CD14-positive monocyte (primary cell): ENCODE data around the gene EIPR1. TPM values are rescaled to one million over a fixed set of nuclear protein-coding genes. Genes with fewer than 3 reads are reported as not detected.

Experiments used
- DNase-seq, 3 donors: peaks; one replicate each; pipeline ENCODE4 v3.0.0-alpha.2; 2011 to 2022
- H2AFZ ChIP-seq: 2 replicates; pipeline ENCODE4 v1.6.0; 2012; ENCODE audit warnings: mild to moderate bottlenecking, low read depth, low read length, inconsistent platforms; ENCODE audit not compliant: insufficient read depth, poor library complexity, severe bottlenecking
- H3K27ac ChIP-seq, 2 donors: 1 replicate in 1 of 2; 2 replicates in 1 of 2; pipeline ENCODE4 v1.5.1; 2012 to 2013; ENCODE audit warnings: low read length in 2 of 2, control low read depth in 1 of 2, inconsistent platforms in 1 of 2, low read depth in 1 of 2, mild to moderate bottlenecking in 1 of 2
- H3K27me3 ChIP-seq, 2 donors: one replicate each; pipeline versions ENCODE4 v1.6.0 to v1.6.1; 2011 to 2013; ENCODE audit warnings: low read length in 2 of 2; ENCODE audit not compliant: control insufficient read depth in 2 of 2, insufficient read depth in 2 of 2
- H3K36me3 ChIP-seq, 2 donors: replicated peaks in 1 of 2; 1 replicate in 1 of 2; 2 replicates in 1 of 2; pipeline versions ENCODE4 v1.5.1 to v1.6.1; 2012 to 2013; ENCODE audit warnings: low read length in 2 of 2, control low read depth in 1 of 2, inconsistent platforms in 1 of 2, mild to moderate bottlenecking in 1 of 2; ENCODE audit not compliant: insufficient read depth in 2 of 2, control insufficient read depth in 1 of 2
- H3K4me1 ChIP-seq, 2 donors: 1 replicate in 1 of 2; 2 replicates in 1 of 2; pipeline versions ENCODE4 v1.5.1 to v1.6.1; 2012 to 2013; ENCODE audit warnings: low read length in 2 of 2, control low read depth in 1 of 2, inconsistent platforms in 1 of 2, mild to moderate bottlenecking in 1 of 2, moderate library complexity in 1 of 2; ENCODE audit not compliant: insufficient read depth in 2 of 2, control insufficient read depth in 1 of 2
- H3K4me2 ChIP-seq: replicated peaks from 2 replicates; pipeline ENCODE3; 2012; ENCODE audit warnings: low read length, moderate library complexity, mild to moderate bottlenecking; ENCODE audit not compliant: poor library complexity, severe bottlenecking; ENCODE audit errors: extremely low read depth
- H3K4me3 ChIP-seq, 3 experiments: fragments of 200-600 bp in 1 of 3; sonication (generic) in 1 of 3; replicated peaks in 1 of 3; 1 replicate in 2 of 3; 2 replicates in 1 of 3; pipeline ENCODE4 v1.5.1; 2011 to 2013; ENCODE audit warnings: low read length in 3 of 3, mild to moderate bottlenecking in 3 of 3, control low read depth in 2 of 3, low read depth in 2 of 3, inconsistent platforms in 1 of 3, moderate library complexity in 1 of 3
- H3K79me2 ChIP-seq: 2 replicates; pipeline ENCODE4 v1.6.0; 2012; ENCODE audit warnings: mild to moderate bottlenecking, control low read depth, inconsistent platforms, low read length, moderate library complexity; ENCODE audit not compliant: insufficient read depth
- H3K9ac ChIP-seq: 2 replicates; pipeline ENCODE4 v1.6.0; 2017; ENCODE audit warnings: low read length, mild to moderate bottlenecking; ENCODE audit not compliant: insufficient read depth, poor library complexity, severe bottlenecking
- H3K9me3 ChIP-seq, 2 donors: replicated peaks in 1 of 2; 1 replicate in 1 of 2; 2 replicates in 1 of 2; pipeline versions ENCODE4 v1.5.1 to v1.6.1; 2012 to 2013; ENCODE audit warnings: low read length in 2 of 2, control low read depth in 1 of 2; ENCODE audit not compliant: control insufficient read depth in 1 of 2, insufficient read depth in 1 of 2
- H4K20me1 ChIP-seq: 2 replicates; pipeline ENCODE4 v1.6.0; 2012; ENCODE audit warnings: mild to moderate bottlenecking, low read length, control low read depth, moderate library complexity; ENCODE audit not compliant: insufficient read depth
- H3K27ac Mint-ChIP-seq, 7 donors: one replicate each; pipeline ENCODE4 v1.8.0; 2020; ENCODE audit warnings: mild to moderate bottlenecking in 7 of 7, mixed read lengths in 7 of 7, moderate library complexity in 6 of 7, inconsistent platforms in 2 of 7
- H3K27me3 Mint-ChIP-seq, 3 donors: one replicate each; pipeline ENCODE4 v1.8.0; 2021 to 2022; ENCODE audit warnings: low read depth in 3 of 3, mild to moderate bottlenecking in 3 of 3, mixed read lengths in 3 of 3, moderate library complexity in 3 of 3, inconsistent platforms in 1 of 3
- H3K36me3 Mint-ChIP-seq, 2 donors: one replicate each; pipeline ENCODE4 v1.8.0; 2020; ENCODE audit warnings: mixed read lengths in 2 of 2, inconsistent platforms in 1 of 2, mild to moderate bottlenecking in 1 of 2
- H3K4me1 Mint-ChIP-seq: one replicate; pipeline ENCODE4 v1.8.0; 2020; ENCODE audit warnings: mild to moderate bottlenecking, mixed read lengths
- H3K4me3 Mint-ChIP-seq, 2 donors: one replicate each; pipeline ENCODE4 v1.8.0; 2020; ENCODE audit warnings: mild to moderate bottlenecking in 2 of 2, mixed read lengths in 2 of 2, moderate library complexity in 1 of 2
- H3K9me3 Mint-ChIP-seq, 7 donors: one replicate each; pipeline ENCODE4 v1.8.0; 2020 to 2022; ENCODE audit warnings: mixed read lengths in 7 of 7, mild to moderate bottlenecking in 6 of 7, moderate library complexity in 6 of 7, inconsistent platforms in 2 of 7
- CTCF ChIP-seq: fragments of 200-600 bp; IDR thresholded peaks from one replicate; pipeline ENCODE4 v1.8.0; 2022; ENCODE audit warnings: antibody characterized with exemption, mild to moderate bottlenecking
- WGBS: methylation state at CpG from one replicate; pipeline ENCODE4 v1.1.5; 2013; ENCODE audit warnings: missing lambda C conversion rate; ENCODE audit not compliant: insufficient coverage; 5-methylcytosine and 5-hydroxymethylcytosine counted together
- intact Hi-C, 2 donors: fragments of 100-400 bp; cut with micrococcal nuclease; formaldehyde crosslinking; loops; one replicate each; pipeline versions ENCODE4 v1.15.0 to v1.15.1; 2023
- polyA plus RNA-seq, 3 donors: library from polyadenylated mRNA; depleted of rRNA in 1 of 3; unstranded in 2 of 3; stranded (reverse) in 1 of 3; fragments of 300-500 nt in 2 of 3; fragments of >200 nt in 1 of 3; fragmentation: Illumina TruSeq in 2 of 3; gene quantifications; 1 replicate in 2 of 3; 2 replicates in 1 of 3; pipeline ENCODE4 v1.2.3, GENCODE V29; 2012 to 2021

The EIPR1 gene
- polyA plus RNA-seq, 3 donors = 19.0 to 22.4 (median 20.8) TPM

DNA sequence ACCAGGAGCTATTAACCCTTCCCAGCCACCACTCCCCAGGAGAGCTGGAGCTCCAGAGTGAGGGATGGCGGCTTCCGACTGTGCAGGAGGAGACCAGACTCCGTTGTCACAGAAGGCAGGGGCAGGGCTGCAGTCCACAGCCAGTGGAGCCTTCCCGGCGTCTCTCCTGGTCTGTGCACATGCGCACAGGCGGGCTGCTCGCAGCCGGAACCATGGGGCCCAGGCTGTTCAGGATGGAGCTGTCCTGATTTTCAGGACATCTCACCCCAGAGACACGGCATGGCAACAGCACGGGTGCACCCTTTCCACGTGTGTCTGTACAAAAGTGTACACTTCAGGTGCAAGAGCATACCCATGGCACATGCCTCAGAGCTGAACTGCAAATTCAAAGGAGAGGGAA is 28.9 kb downstream of the EIPR1 start:
- H3K4me1 ChIP-seq = no peaks in the 10 kb centered on the region
- H3K27ac ChIP-seq = no peak overlapping the region
- Mint-ChIP-seq H3K36me3 (peaks cover 54 to 75% of the 10 kb centered on the region in 2 donors), H3K4me3 (no peak overlapping the region), H3K27ac (no peak overlapping the region), H3K9me3 (peaks cover 19 to 42% (median 35%) of the 10 kb centered on the region in 7 donors), H3K27me3 (peaks cover 0 to 2% (median 0%) of the 10 kb centered on the region in 3 donors), H3K4me1 (no peaks in the 10 kb centered on the region)
- WGBS = 98% methylated on average over 12 of the region's 12 CpGs
- no peak overlapping the region for H3K9ac ChIP-seq
- no peak for DNase-seq
- no peaks in the 10 kb centered on the region for H4K20me1 ChIP-seq
- no peak overlapping the region for H3K4me3 ChIP-seq
- H3K9me3 ChIP-seq = peaks cover 22 to 40% of the 10 kb centered on the region in 2 donors
- no peak overlapping the region for H2AFZ ChIP-seq
- peaks cover 19 to 72% of the 10 kb centered on the region in 2 donors for H3K36me3 ChIP-seq
- H3K27me3 ChIP-seq = no peaks in the 10 kb centered on the region
- no peak overlapping the region for H3K4me2 ChIP-seq
- intact Hi-C loops = no loop called here
- H3K79me2 ChIP-seq = no peaks in the 10 kb centered on the region
- TF ChIP-seq CTCF = no peak

GRCh38 chr2:3345621-3346020 is 32.0 kb downstream of the EIPR1 start:
- H3K27ac Mint-ChIP-seq = no peak overlapping the region
- no peak overlapping the region for H3K4me3 Mint-ChIP-seq
- WGBS = 100% methylated on average over 2 of the region's 7 CpGs
- no peak overlapping the region for H2AFZ ChIP-seq
- TF ChIP-seq CTCF = no peak
- peaks cover 42 to 56% of the 10 kb centered on the region in 2 donors for H3K36me3 Mint-ChIP-seq
- H3K4me1 ChIP-seq = no peaks in the 10 kb centered on the region
- DNase-seq = no peak
- no peak overlapping the region for H3K4me3 ChIP-seq
- peaks cover 12 to 26% (median 19%) of the 10 kb centered on the region in 7 donors for H3K9me3 Mint-ChIP-seq
- H4K20me1 ChIP-seq = no peaks in the 10 kb centered on the region
- H3K4me2 ChIP-seq = no peak overlapping the region
- peaks cover 0 to 4% (median 0%) of the 10 kb centered on the region in 3 donors for H3K27me3 Mint-ChIP-seq
- peaks cover 11 to 26% of the 10 kb centered on the region in 2 donors for H3K9me3 ChIP-seq
- intact Hi-C loops = no loop called here
- no peak overlapping the region for H3K9ac ChIP-seq
- no peaks in the 10 kb centered on the region for H3K79me2 ChIP-seq
- H3K36me3 ChIP-seq = peaks cover 5 to 49% of the 10 kb centered on the region in 2 donors
- no peak overlapping the region for H3K27ac ChIP-seq
- H3K4me1 Mint-ChIP-seq = no peaks in the 10 kb centered on the region
- H3K27me3 ChIP-seq = no peaks in the 10 kb centered on the region
